HepG2 (cell line): ENCODE results near the gene MYOM1. TPM values are rescaled to one million over a fixed set of nuclear protein-coding genes. Genes with fewer than 3 reads are reported as not detected.

ENCODE experiments used
- ARID4A ChIP-seq: sonication (generic); formaldehyde crosslinking; IDR thresholded peaks from 2 replicates; pipeline ENCODE4 v1.5.0; 2020; ENCODE audit warnings: mild to moderate bottlenecking, missing genetic modification reagents, borderline replicate concordance
- ARNTL ChIP-seq: sonication (generic); formaldehyde crosslinking; IDR thresholded peaks from 2 replicates; pipeline ENCODE4 v1.4.0; 2020; ENCODE audit warnings: mild to moderate bottlenecking, missing genetic modification reagents
- ATF2 ChIP-seq: sonication (generic); formaldehyde crosslinking; IDR thresholded peaks from 2 replicates; pipeline ENCODE4 v1.4.0; 2020; ENCODE audit warnings: missing genetic modification reagents
- CENPX ChIP-seq: sonication (generic); formaldehyde crosslinking; IDR thresholded peaks from 2 replicates; pipeline ENCODE4 v1.9.0; 2021; ENCODE audit warnings: mild to moderate bottlenecking, missing genetic modification reagents, moderate library complexity
- CSRNP1 ChIP-seq: sonication (generic); formaldehyde crosslinking; IDR thresholded peaks from 2 replicates; pipeline ENCODE4 v1.8.1; 2023; ENCODE audit warnings: mild to moderate bottlenecking, missing genetic modification reagents
- HHEX ChIP-seq: IDR thresholded peaks from 2 replicates; pipeline ENCODE4 v1.6.1; 2016; ENCODE audit warnings: control low read depth
- HOXA9 ChIP-seq: sonication (generic); formaldehyde crosslinking; IDR thresholded peaks from 2 replicates; pipeline ENCODE4 v1.8.1; 2022; ENCODE audit warnings: missing genetic modification reagents, mild to moderate bottlenecking, moderate library complexity, borderline replicate concordance
- MTA3 ChIP-seq: sonication (generic); formaldehyde crosslinking; IDR thresholded peaks from 2 replicates; pipeline ENCODE4 v1.4.0; 2020; ENCODE audit warnings: missing genetic modification reagents
- MYC ChIP-seq: sonication (generic); formaldehyde crosslinking; IDR thresholded peaks from 2 replicates; pipeline ENCODE4 v1.9.0; 2021; ENCODE audit warnings: missing genetic modification reagents, borderline replicate concordance
- SMAD9 ChIP-seq: sonication (generic); formaldehyde crosslinking; IDR thresholded peaks from 2 replicates; pipeline ENCODE4 v1.5.1; 2020; ENCODE audit warnings: mild to moderate bottlenecking, missing genetic modification reagents
- ZNF33B ChIP-seq: sonication (generic); formaldehyde crosslinking; IDR thresholded peaks from 2 replicates; pipeline ENCODE4 v1.5.1; 2020; ENCODE audit warnings: mild to moderate bottlenecking, missing genetic modification reagents
- ZNF468 ChIP-seq: sonication (generic); formaldehyde crosslinking; IDR thresholded peaks from 2 replicates; pipeline ENCODE4 v1.8.0; 2022; ENCODE audit warnings: mild to moderate bottlenecking, moderate library complexity, missing genetic modification reagents
- ZNF687 ChIP-seq: sonication (generic); formaldehyde crosslinking; IDR thresholded peaks from 2 replicates; pipeline ENCODE4 v1.5.1; 2020; ENCODE audit warnings: mild to moderate bottlenecking, missing genetic modification reagents, moderate library complexity
- ZNF749 ChIP-seq: sonication (generic); formaldehyde crosslinking; IDR thresholded peaks from 2 replicates; pipeline ENCODE4 v1.8.0; 2022; ENCODE audit warnings: mild to moderate bottlenecking, missing genetic modification reagents, moderate library complexity, borderline replicate concordance
- polyA plus RNA-seq, 8 experiments: library from polyadenylated mRNA; depleted of rRNA in 3 of 8; stranded (reverse) in 7 of 8; unstranded in 1 of 8; fragments of >200 nt; fragmentation: Illumina TruSeq in 4 of 8; extraction: Trizol in 4 of 8; gene quantifications; 2 replicates each; pipeline versions ENCODE4 v1.2.1 to v1.2.3, GENCODE V29; 2011 to 2016; ENCODE audit warnings: low read depth in 4 of 8, missing spikeins in 1 of 8, mixed read lengths in 1 of 8; ENCODE audit not compliant: insufficient read depth in 1 of 8
- total RNA-seq, 5 experiments: library from RNA; depleted of rRNA; stranded (reverse); fragments of >200 nt; fragmentation: Illumina TruSeq; extraction: Trizol; gene quantifications; 2 replicates each; pipeline ENCODE4 v1.2.3, GENCODE V29; 2016; ENCODE audit warnings: low read depth in 1 of 5

The MYOM1 gene
- total and polyA plus RNA-seq, 2 of the 13 experiments (the other 11 are each of a cell fraction or from before 2014, with no cell fraction given), result 0.46 to 0.98 TPM

- TF ChIP-seq ARID4A (CRISPR knock-in tag) (peak; percentile 62), ZNF687 (CRISPR knock-in tag) (peak; percentile 88), SMAD9 (CRISPR knock-in tag) (no peak), ATF2 (CRISPR knock-in tag) (0 out of 2 replicates have a peak, but pooled peaks have one; percentile 12), ZNF468 (no peak), HOXA9 (CRISPR knock-in tag) (no peak), MTA3 (CRISPR knock-in tag) (no peak), ZNF749 (CRISPR knock-in tag) (no peak), CENPX (no peak), CSRNP1 (CRISPR knock-in tag) (peak; percentile 96), ZNF33B (CRISPR knock-in tag) (no peak), ARNTL (CRISPR knock-in tag) (peak; percentile 89), HHEX (CRISPR knock-in tag) (no peak), MYC (CRISPR knock-in tag) (no peak; the same call in 1 of the 2 replicates)
Observed at GRCh38 chr18:3247240-3248061, 27.7 kb upstream of the MYOM1 start, which contains the start of gene MYL12A (continued).
